Aorta (tissue), 5 donors: ENCODE results near the gene MICAL3. TPM values are rescaled to one million over a fixed set of nuclear protein-coding genes. Genes with fewer than 3 reads are reported as not detected.
"Not testable (repeated sequence)": the region's sequence is repeated elsewhere in the genome, so short reads cannot be mapped to it uniquely, and the experiment has no call there.

Experiments
- ATAC-seq: fragments of 200-7000 bp; cut with Tn5 transposase; one replicate; pipeline ENCODE4 v1.9.1; 2022; ENCODE audit warnings: moderate library complexity; ENCODE audit not compliant: low FRiP score
- DNase-seq, 2 donors: peaks; one replicate each; pipeline ENCODE4 v3.0.0-alpha.2; 2020
- H3K27ac ChIP-seq, 2 donors: one replicate each; pipeline ENCODE4 v1.5.1; 2013; ENCODE audit warnings: low read length in 2 of 2, mild to moderate bottlenecking in 2 of 2, moderate library complexity in 2 of 2, control low read depth in 1 of 2, inconsistent platforms in 1 of 2, low read depth in 1 of 2
- H3K27me3 ChIP-seq, 2 donors: one replicate each; pipeline ENCODE4 v1.6.1; 2013; ENCODE audit warnings: control low read depth in 1 of 2, low read length in 1 of 2, mild to moderate bottlenecking in 1 of 2, moderate library complexity in 1 of 2; ENCODE audit not compliant: insufficient read depth in 2 of 2, control insufficient read depth in 1 of 2
- H3K36me3 ChIP-seq, 2 donors: one replicate each; pipeline ENCODE4 v1.6.1; 2013; ENCODE audit warnings: control low read depth in 1 of 2, low read length in 1 of 2, mild to moderate bottlenecking in 1 of 2; ENCODE audit not compliant: insufficient read depth in 2 of 2, control insufficient read depth in 1 of 2
- H3K4me1 ChIP-seq, 2 donors: one replicate each; pipeline ENCODE4 v1.6.1; 2013; ENCODE audit warnings: low read length in 2 of 2, control low read depth in 1 of 2, mild to moderate bottlenecking in 1 of 2, moderate library complexity in 1 of 2; ENCODE audit not compliant: insufficient read depth in 2 of 2, control insufficient read depth in 1 of 2
- H3K4me3 ChIP-seq, 2 donors: one replicate each; pipeline ENCODE4 v1.5.1; 2013; ENCODE audit warnings: low read length in 2 of 2, control low read depth in 1 of 2, mild to moderate bottlenecking in 1 of 2
- H3K9me3 ChIP-seq: one replicate; pipeline ENCODE4 v1.6.1; 2013; ENCODE audit warnings: mild to moderate bottlenecking, low read length; ENCODE audit not compliant: control insufficient read depth
- WGBS, 2 donors: extraction: QIAGEN DNeasy Blood & Tissue Kit; methylation state at CpG; one replicate each; pipeline ENCODE4 v1.1.7; 2013; 5-methylcytosine and 5-hydroxymethylcytosine counted together
- intact Hi-C, 2 donors: fragments of 100-400 bp; cut with DNase I; formaldehyde crosslinking; loops; one replicate each; pipeline versions ENCODE4 v1.14.2 to v1.15.0; 2022
- polyA plus RNA-seq, 2 donors: library from polyadenylated mRNA; stranded (reverse); fragments of 200-250 nt; gene quantifications; one replicate each; pipeline ENCODE4 v1.2.3, GENCODE V29; 2013
- total RNA-seq, 2 donors: library from RNA; stranded (reverse); fragmentation: NEBNext Ultra II Directional; extraction: Animal tissue kit (Norgen Biotek cat#: 25700); gene quantifications; one replicate each; pipeline ENCODE4 v1.2.1, GENCODE V29; 2021
- donor health status: healthy with polysubstance abuse.
- donor health status: Bipolar disorder and iron deficiency.
- donor health status: DM: no; HTN: no; CAD: no.
- donor health status: DM: no; HTN: no; CAD: no.
- donor health status: DM: yes; HTN: yes; CAD: no.

MICAL3 gene
- total and polyA plus RNA-seq, 4 donors = 3.9 to 123 (median 64.3) TPM

GRCh38 chr22:18013947-18014346 lies 10.4 kb downstream of the MICAL3 start:
- no peak for ATAC-seq
- H3K36me3 ChIP-seq = no peaks in the 10 kb centered on the region
- H3K27me3 ChIP-seq = no peaks in the 10 kb centered on the region
- DNase-seq = no peak
- H3K27ac ChIP-seq = no peak overlapping the region
- no peaks in the 10 kb centered on the region for H3K4me1 ChIP-seq
- intact Hi-C loops = no loop called here
- H3K9me3 ChIP-seq = no peaks in the 10 kb centered on the region
- no peak overlapping the region for H3K4me3 ChIP-seq
- WGBS, 2 donors = 86 to 87% methylated on average over 5 of the region's 5 CpGs

- Histone ChIP-seq H3K36me3 (no peaks in the 10 kb centered on the region), H3K27ac (no peak overlapping the region), H3K4me1 (no peaks in the 10 kb centered on the region), H3K9me3 (no peaks in the 10 kb centered on the region), H3K27me3 (no peaks in the 10 kb centered on the region), H3K4me3 (no peak overlapping the region)
- no peak for DNase-seq
- intact Hi-C loops = no loop called here
- 95 to 96% methylated on average over 2 of the region's 2 CpGs for WGBS, 2 donors
- ATAC-seq = no peak
Measured at GRCh38 chr22:18013436-18013835, 10.9 kb downstream of the MICAL3 start.

- ATAC-seq = no peak
- Histone ChIP-seq H3K4me1 (no peaks in the 10 kb centered on the region), H3K27me3 (no peaks in the 10 kb centered on the region), H3K4me3 (no peak overlapping the region), H3K27ac (no peak overlapping the region), H3K9me3 (no peaks in the 10 kb centered on the region), H3K36me3 (no peaks in the 10 kb centered on the region)
- intact Hi-C loops = no loop called here
- no peak for DNase-seq
- WGBS, 2 donors = 96 to 98% methylated on average over 5 of the region's 5 CpGs
Measured at GRCh38 chr22:18012531-18012930, 11.8 kb downstream of the MICAL3 start.

- Histone ChIP-seq H3K9me3 (no peaks in the 10 kb centered on the region), H3K4me1 (no peaks in the 10 kb centered on the region), H3K36me3 (no peaks in the 10 kb centered on the region), H3K4me3 (no peak overlapping the region), H3K27ac (no peak overlapping the region), H3K27me3 (no peaks in the 10 kb centered on the region)
- no peak for ATAC-seq
- intact Hi-C loops = no loop called here
- 93 to 94% methylated on average over 1 to 2 of the region's 2 CpGs for WGBS, 2 donors
- DNase-seq = no peak
Measured at GRCh38 chr22:18010266-18010665, 14.1 kb downstream of the MICAL3 start.

- no peaks in the 10 kb centered on the region for H3K4me1 ChIP-seq
- no peaks in the 10 kb centered on the region for H3K27me3 ChIP-seq
- DNase-seq = no peak
- no peak for ATAC-seq
- 93 to 95% methylated on average over 4 of the region's 4 CpGs for WGBS, 2 donors
- intact Hi-C loops = no loop called here
- no peaks in the 10 kb centered on the region for H3K9me3 ChIP-seq
- H3K36me3 ChIP-seq = no peaks in the 10 kb centered on the region
- H3K4me3 ChIP-seq = no peak overlapping the region
- no peak overlapping the region for H3K27ac ChIP-seq
Measured at GRCh38 chr22:18008136-18008535, 16.2 kb downstream of the MICAL3 start.

GRCh38 chr22:18005201-18005926 lies 19.0 kb downstream of the MICAL3 start:
- no peaks in the 10 kb centered on the region for H3K36me3 ChIP-seq
- no peak overlapping the region for H3K4me3 ChIP-seq
- WGBS, 2 donors = 55 to 57% methylated on average over 8 of the region's 8 CpGs
- no peak for ATAC-seq
- DNase-seq = no peak
- H3K9me3 ChIP-seq = no peaks in the 10 kb centered on the region
- H3K4me1 ChIP-seq = no peaks in the 10 kb centered on the region
- H3K27ac ChIP-seq = no peak overlapping the region
- H3K27me3 ChIP-seq = no peaks in the 10 kb centered on the region
- intact Hi-C loops = no loop called here

GRCh38 chr22:18001894-18002315 lies 22.5 kb downstream of the MICAL3 start:
- not testable (repeated sequence) for H3K4me3 ChIP-seq, H3K36me3 ChIP-seq, H3K27ac ChIP-seq, DNase-seq, H3K27me3 ChIP-seq, ATAC-seq, H3K9me3 ChIP-seq, H3K4me1 ChIP-seq
- WGBS, 2 donors = 42 to 45% methylated on average over 15 of the region's 15 CpGs
- intact Hi-C loops = loop anchor here (2.0 to 5.0 kb wide), 2 partner anchors 75 to 80 kb away; partner anchors contain the start of gene PEX26 (in 2 of the 2)

- intact Hi-C loops = loop anchor here (2.0 to 5.0 kb wide), 2 partner anchors 76 to 79 kb away; partner anchors contain the start of gene PEX26 (in 2 of the 2)
Measured at GRCh38 chr22:18001040-18001893, 23.1 kb downstream of the MICAL3 start.

More at GRCh38 chr22:18001040-18001893, 23.1 kb downstream of the MICAL3 start:
- H3K4me1 ChIP-seq = no peaks in the 10 kb centered on the region
- peak overlapping the region in 1 of 2 donors; percentile 81 for H3K27ac ChIP-seq
- H3K4me3 ChIP-seq = peak overlapping the region; percentile 85 to 99
- no peaks in the 10 kb centered on the region for H3K36me3 ChIP-seq
- ATAC-seq (peak; percentile 97), DNase-seq (peak; percentile 94 to 96)
- 0 to 1% methylated on average over 65 to 96 of the region's 96 CpGs for WGBS, 2 donors
- H3K27me3 ChIP-seq = no peaks in the 10 kb centered on the region
- no peaks in the 10 kb centered on the region for H3K9me3 ChIP-seq
